Stimulated activated CD8-positive, alpha-beta memory T cell treated with anti-CD3 and anti-CD28 coated beads, Interleukin-4, amount 100 ng/mL, for 1 hour (primary cell): ENCODE data around the gene PPP1R17.

ENCODE experiments used
- DNase-seq, 2 donors: peaks; one replicate each; pipeline ENCODE4 v3.0.0-alpha.2; 2020; ENCODE audit warnings: low read depth in 2 of 2, low spot score in 1 of 2

The PPP1R17 gene

GRCh38 chr7:31687024-31687748 is at the start of gene PPP1R17:
Gene PPP1R17, plus strand, starts transcription at chr7:31687215. Its CDS starts 5,227 bp downstream, at chr7:31692442.
- DNase-seq: no peak

GRCh38 chr7:31640381-31640780 is 46.6 kb upstream of the PPP1R17 start:
- DNase-seq: no peak

GRCh38 chr7:31642681-31643115 is 44.3 kb upstream of the PPP1R17 start:
- DNase-seq: no peak

- DNase-seq: no peak
These were observed 40.1 kb upstream of the PPP1R17 start for GRCh38 chr7:31646942-31647341.

- no peak for DNase-seq
These were observed 39.5 kb upstream of the PPP1R17 start for GRCh38 chr7:31647511-31647910.

GRCh38 chr7:31648288-31648687 is 38.7 kb upstream of the PPP1R17 start:
- no peak for DNase-seq

GRCh38 chr7:31648880-31649279 is 38.1 kb upstream of the PPP1R17 start:
- DNase-seq: no peak

GRCh38 chr7:31651234-31652062 is 35.6 kb upstream of the PPP1R17 start:
- no peak for DNase-seq

GRCh38 chr7:31652063-31652326 is 35.0 kb upstream of the PPP1R17 start:
- no peak for DNase-seq

GRCh38 chr7:31663072-31663471 is 23.9 kb upstream of the PPP1R17 start:
- DNase-seq: no peak

GRCh38 chr7:31664890-31665289 is 22.1 kb upstream of the PPP1R17 start:
- no peak for DNase-seq

GRCh38 chr7:31665546-31665945 is 21.5 kb upstream of the PPP1R17 start:
- DNase-seq: no peak

- DNase-seq: no peak
These were observed 17.6 kb upstream of the PPP1R17 start for GRCh38 chr7:31669461-31669860.

GRCh38 chr7:31679574-31680305 is 7.3 kb upstream of the PPP1R17 start:
- DNase-seq: no peak

GRCh38 chr7:31683445-31684225 is 3.4 kb upstream of the PPP1R17 start:
- no peak for DNase-seq

- no peak for DNase-seq
These were observed 1.4 kb downstream of the PPP1R17 start for GRCh38 chr7:31688372-31688771.

GRCh38 chr7:31688996-31689395 is 2.0 kb downstream of the PPP1R17 start:
- DNase-seq: no peak

- DNase-seq: no peak
These were observed 3.9 kb downstream of the PPP1R17 start for GRCh38 chr7:31690935-31691334.

- DNase-seq: no peak
These were observed 5.4 kb downstream of the PPP1R17 start for GRCh38 chr7:31692451-31692850.

GRCh38 chr7:31692871-31693270 is 5.9 kb downstream of the PPP1R17 start:
- no peak for DNase-seq
